CD4-positive, alpha-beta memory T cell (primary cell): ENCODE results near the gene ARMC9. TPM values are rescaled to one million over a fixed set of nuclear protein-coding genes. Genes with fewer than 3 reads are reported as not detected.

Experiments used
- CTCF ChIA-PET: fragments of 350-600 bp; sonication (Branson Sonifier 250); formaldehyde crosslinking; loops from one replicate; lab custom pipeline; 2021; ENCODE audit warnings: inconsistent platforms; ENCODE audit not compliant: partially characterized antibody; lab: Charles Lee
- POLR2A ChIA-PET: fragments of 350-600 bp; sonication (Branson Sonifier 250); formaldehyde crosslinking; loops from one replicate; lab custom pipeline; 2021; ENCODE audit not compliant: partially characterized antibody; lab: Charles Lee
- DNase-seq, 5 donors: peaks; one replicate each; pipeline versions ENCODE4 v3.0.0 to v3.0.0-alpha.2; 2020 to 2022; ENCODE audit warnings: mixed read lengths in 1 of 5
- H3K27ac ChIP-seq: one replicate; pipeline ENCODE4 v1.7.0; 2013; ENCODE audit warnings: low read depth, low read length
- H3K27me3 ChIP-seq: 2 replicates; pipeline ENCODE4 v1.7.0; 2013; ENCODE audit warnings: mild to moderate bottlenecking, low read length, moderate library complexity; ENCODE audit not compliant: insufficient read depth
- H3K36me3 ChIP-seq: 2 replicates; pipeline ENCODE4 v1.7.0; 2013; ENCODE audit warnings: mild to moderate bottlenecking, low read length, moderate library complexity; ENCODE audit not compliant: insufficient read depth
- H3K4me1 ChIP-seq: 2 replicates; pipeline ENCODE4 v1.7.0; 2013; ENCODE audit warnings: mild to moderate bottlenecking, low read length, moderate library complexity; ENCODE audit not compliant: insufficient read depth
- H3K4me3 ChIP-seq, 2 donors: one replicate each; pipeline ENCODE4 v1.7.0; 2013; ENCODE audit warnings: low read length in 2 of 2, mild to moderate bottlenecking in 1 of 2
- H3K9me3 ChIP-seq, 2 donors: one replicate each; pipeline ENCODE4 v1.7.0; 2013; ENCODE audit warnings: low read length in 2 of 2, control low read depth in 1 of 2; ENCODE audit not compliant: control insufficient read depth in 1 of 2
- H3K27ac Mint-ChIP-seq, 7 donors: one replicate each; pipeline ENCODE4 v1.8.0; 2020 to 2021; ENCODE audit warnings: mixed read lengths in 7 of 7, mild to moderate bottlenecking in 6 of 7, inconsistent platforms in 3 of 7, moderate library complexity in 3 of 7
- H3K27me3 Mint-ChIP-seq, 2 donors: one replicate each; pipeline ENCODE4 v1.8.0; 2020 to 2021; ENCODE audit warnings: mixed read lengths in 2 of 2
- H3K36me3 Mint-ChIP-seq, 2 donors: one replicate each; pipeline ENCODE4 v1.8.0; 2020 to 2021; ENCODE audit warnings: mixed read lengths in 2 of 2, inconsistent platforms in 1 of 2, mild to moderate bottlenecking in 1 of 2
- H3K4me1 Mint-ChIP-seq, 4 donors: one replicate each; pipeline ENCODE4 v1.8.0; 2020 to 2021; ENCODE audit warnings: mixed read lengths in 4 of 4, mild to moderate bottlenecking in 1 of 4
- H3K4me3 Mint-ChIP-seq, 8 donors: one replicate each; pipeline ENCODE4 v1.8.0; 2020 to 2021; ENCODE audit warnings: mixed read lengths in 8 of 8, mild to moderate bottlenecking in 7 of 8, moderate library complexity in 6 of 8, inconsistent platforms in 3 of 8
- H3K9me3 Mint-ChIP-seq, 8 donors: one replicate each; pipeline ENCODE4 v1.8.0; 2020 to 2021; ENCODE audit warnings: mixed read lengths in 8 of 8, mild to moderate bottlenecking in 5 of 8, inconsistent platforms in 3 of 8, moderate library complexity in 1 of 8
- intact Hi-C: fragments of 100-400 bp; cut with micrococcal nuclease; formaldehyde crosslinking; loops from one replicate; pipeline ENCODE4 v1.15.1; 2023
- polyA plus RNA-seq, 2 donors: library from polyadenylated mRNA; unstranded; fragments of 300-500 nt; fragmentation: Illumina TruSeq; gene quantifications; one replicate each; pipeline ENCODE4 v1.2.3, GENCODE V29; 2021
- total RNA-seq, 2 experiments: library from RNA; stranded (reverse); gene quantifications; one replicate each; pipeline ENCODE4 v1.2.3, GENCODE V29; 2021

The ARMC9 gene
- total and polyA plus RNA-seq, 4 experiments from 2014 or later: 0.50 to 1.4 (median 1.1) TPM; not detected in 1

GRCh38 chr2:231277962-231278361 is 79.5 kb downstream of the ARMC9 start:
- Histone ChIP-seq H3K9me3 (no peaks in the 10 kb centered on the region), H3K27ac (no peak overlapping the region), H3K4me3 (no peak overlapping the region), H3K36me3 (no peaks in the 10 kb centered on the region), H3K4me1 (no peaks in the 10 kb centered on the region), H3K27me3 (no peaks in the 10 kb centered on the region)
- intact Hi-C loops: no loop called here
- H3K27me3 Mint-ChIP-seq: peaks cover 10 to 18% of the 10 kb centered on the region in 2 donors
- DNase-seq: no peak
- no peaks in the 10 kb centered on the region for H3K4me1 Mint-ChIP-seq
- H3K27ac Mint-ChIP-seq: no peak overlapping the region
- ChIA-PET CTCF (no interaction called here), POLR2A (no interaction called here)
- H3K36me3 Mint-ChIP-seq: no peaks in the 10 kb centered on the region
- no peak overlapping the region for H3K4me3 Mint-ChIP-seq
- H3K9me3 Mint-ChIP-seq: no peaks in the 10 kb centered on the region

- Histone ChIP-seq H3K27ac (no peak overlapping the region), H3K4me3 (no peak overlapping the region), H3K36me3 (no peaks in the 10 kb centered on the region), H3K9me3 (no peaks in the 10 kb centered on the region), H3K27me3 (no peaks in the 10 kb centered on the region), H3K4me1 (no peaks in the 10 kb centered on the region)
- CTCF ChIA-PET: no interaction called here
- Mint-ChIP-seq H3K4me1 (no peaks in the 10 kb centered on the region), H3K9me3 (no peaks in the 10 kb centered on the region), H3K27ac (no peak overlapping the region), H3K4me3 (no peak overlapping the region), H3K27me3 (peaks cover 10 to 16% of the 10 kb centered on the region in 2 donors), H3K36me3 (no peaks in the 10 kb centered on the region)
- intact Hi-C loops: no loop called here
- DNase-seq: no peak
- POLR2A ChIA-PET: no interaction called here
Measured at GRCh38 chr2:231278868-231279267, 80.4 kb downstream of the ARMC9 start.

GRCh38 chr2:231280846-231281245 is 82.4 kb downstream of the ARMC9 start:
- H3K9me3 Mint-ChIP-seq: no peaks in the 10 kb centered on the region
- ChIA-PET CTCF (no interaction called here), POLR2A (no interaction called here)
- intact Hi-C loops: no loop called here
- H3K36me3 Mint-ChIP-seq: no peaks in the 10 kb centered on the region
- H3K27me3 Mint-ChIP-seq: peaks cover 10 to 23% of the 10 kb centered on the region in 2 donors
- Histone ChIP-seq H3K4me1 (no peaks in the 10 kb centered on the region), H3K27me3 (no peaks in the 10 kb centered on the region), H3K36me3 (no peaks in the 10 kb centered on the region), H3K27ac (no peak overlapping the region), H3K4me3 (no peak overlapping the region), H3K9me3 (no peaks in the 10 kb centered on the region)
- no peak overlapping the region for H3K4me3 Mint-ChIP-seq
- no peak overlapping the region for H3K27ac Mint-ChIP-seq
- H3K4me1 Mint-ChIP-seq: no peaks in the 10 kb centered on the region
- no peak for DNase-seq

- Histone ChIP-seq H3K36me3 (no peaks in the 10 kb centered on the region), H3K4me1 (no peaks in the 10 kb centered on the region), H3K4me3 (no peak overlapping the region), H3K27ac (no peak overlapping the region), H3K9me3 (no peaks in the 10 kb centered on the region), H3K27me3 (no peaks in the 10 kb centered on the region)
- no peaks in the 10 kb centered on the region for H3K4me1 Mint-ChIP-seq
- CTCF ChIA-PET: interaction anchor here (0.6 kb wide), 1 partner anchor 1124 kb away, joined by 3 read pairs; no protein-coding TSS in a partner anchor
- no peaks in the 10 kb centered on the region for H3K36me3 Mint-ChIP-seq
- intact Hi-C loops: no loop called here
- no peak overlapping the region for H3K4me3 Mint-ChIP-seq
- H3K9me3 Mint-ChIP-seq: no peaks in the 10 kb centered on the region
- H3K27ac Mint-ChIP-seq: no peak overlapping the region
- POLR2A ChIA-PET: no interaction called here
- H3K27me3 Mint-ChIP-seq: peaks cover 6 to 21% of the 10 kb centered on the region in 2 donors
- no peak for DNase-seq
Measured at GRCh38 chr2:231284296-231284695, 85.9 kb downstream of the ARMC9 start.

- H3K4me1 ChIP-seq: no peaks in the 10 kb centered on the region
- Mint-ChIP-seq H3K4me1 (no peaks in the 10 kb centered on the region), H3K36me3 (no peaks in the 10 kb centered on the region), H3K9me3 (no peaks in the 10 kb centered on the region), H3K27me3 (peaks cover 2 to 12% of the 10 kb centered on the region in 2 donors), H3K27ac (no peak overlapping the region), H3K4me3 (no peak overlapping the region)
- H3K27ac ChIP-seq: no peak overlapping the region
- H3K36me3 ChIP-seq: no peaks in the 10 kb centered on the region
- H3K4me3 ChIP-seq: no peak overlapping the region
- intact Hi-C loops: no loop called here
- H3K27me3 ChIP-seq: no peaks in the 10 kb centered on the region
- POLR2A ChIA-PET: no interaction called here
- no peaks in the 10 kb centered on the region for H3K9me3 ChIP-seq
- CTCF ChIA-PET: no interaction called here
- DNase-seq: no peak
Measured at GRCh38 chr2:231286964-231287363, 88.5 kb downstream of the ARMC9 start.

- Mint-ChIP-seq H3K36me3 (no peaks in the 10 kb centered on the region), H3K27ac (no peak overlapping the region), H3K4me3 (no peak overlapping the region), H3K4me1 (no peaks in the 10 kb centered on the region), H3K9me3 (no peaks in the 10 kb centered on the region), H3K27me3 (peaks cover 2 to 8% of the 10 kb centered on the region in 2 donors)
- Histone ChIP-seq H3K27me3 (no peaks in the 10 kb centered on the region), H3K27ac (no peak overlapping the region), H3K4me3 (no peak overlapping the region), H3K36me3 (no peaks in the 10 kb centered on the region), H3K4me1 (no peaks in the 10 kb centered on the region), H3K9me3 (no peaks in the 10 kb centered on the region)
- intact Hi-C loops: no loop called here
- POLR2A ChIA-PET: no interaction called here
- CTCF ChIA-PET: interaction anchor here (0.8 kb wide), 1 partner anchor 23 kb away, joined by 3 read pairs; no protein-coding TSS in a partner anchor
- DNase-seq: no peak
Measured at GRCh38 chr2:231287696-231288095, 89.3 kb downstream of the ARMC9 start.

- Mint-ChIP-seq H3K4me1 (no peaks in the 10 kb centered on the region), H3K27ac (no peak overlapping the region), H3K9me3 (no peaks in the 10 kb centered on the region), H3K4me3 (no peak overlapping the region), H3K27me3 (peaks cover 0 to 7% of the 10 kb centered on the region in 2 donors), H3K36me3 (no peaks in the 10 kb centered on the region)
- ChIA-PET CTCF (no interaction called here), POLR2A (no interaction called here)
- intact Hi-C loops: no loop called here
- Histone ChIP-seq H3K4me1 (no peaks in the 10 kb centered on the region), H3K27me3 (no peaks in the 10 kb centered on the region), H3K4me3 (no peak overlapping the region), H3K9me3 (no peaks in the 10 kb centered on the region), H3K36me3 (no peaks in the 10 kb centered on the region), H3K27ac (no peak overlapping the region)
- DNase-seq: no peak
Measured at GRCh38 chr2:231288590-231288989, 90.2 kb downstream of the ARMC9 start.
